Measurements from ENCODE around the gene FGF4. TPM values are rescaled to one million over a fixed set of nuclear protein-coding genes. Genes with fewer than 3 reads are reported as not detected.

Gene FGF4
- total RNA-seq, 1 donor from 2014 or later: not detected

DNA sequence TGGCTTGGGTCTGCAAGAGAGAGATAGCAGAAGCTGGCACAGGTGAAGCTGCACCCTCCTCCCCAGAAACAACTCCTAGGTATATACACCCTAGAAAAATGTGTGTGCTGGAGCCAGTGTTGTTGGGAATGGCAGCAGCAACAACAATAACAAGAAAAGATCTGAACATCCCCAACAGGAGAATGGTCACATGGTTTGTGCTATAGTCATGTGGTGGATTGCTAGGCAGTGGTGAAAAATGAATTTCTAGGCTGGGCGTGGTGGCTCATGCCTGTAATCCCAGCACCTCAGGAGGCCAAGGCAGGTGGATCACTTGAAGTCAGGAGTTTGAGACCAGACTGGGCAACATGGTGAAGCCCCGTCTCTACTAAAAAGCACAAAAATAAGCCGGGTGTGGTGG is 40.3 kb downstream of the FGF4 start:
- Histone ChIP-seq H3K27ac (replicated peaks) (no peak overlapping the region), H3K9me3 (replicated peaks) (peaks cover 42% of the 10 kb centered on the region), H3K4me3 (no peak overlapping the region), H3K36me3 (no peaks in the 10 kb centered on the region), H3K4me1 (no peaks in the 10 kb centered on the region), H3K27me3 (ENCODE audit: low read depth) (peaks cover 32% of the 10 kb centered on the region)
- intact Hi-C loops (cut with micrococcal nuclease): no loop called here
- DNase-seq: no peak
- TF ChIP-seq, protein P1, sequence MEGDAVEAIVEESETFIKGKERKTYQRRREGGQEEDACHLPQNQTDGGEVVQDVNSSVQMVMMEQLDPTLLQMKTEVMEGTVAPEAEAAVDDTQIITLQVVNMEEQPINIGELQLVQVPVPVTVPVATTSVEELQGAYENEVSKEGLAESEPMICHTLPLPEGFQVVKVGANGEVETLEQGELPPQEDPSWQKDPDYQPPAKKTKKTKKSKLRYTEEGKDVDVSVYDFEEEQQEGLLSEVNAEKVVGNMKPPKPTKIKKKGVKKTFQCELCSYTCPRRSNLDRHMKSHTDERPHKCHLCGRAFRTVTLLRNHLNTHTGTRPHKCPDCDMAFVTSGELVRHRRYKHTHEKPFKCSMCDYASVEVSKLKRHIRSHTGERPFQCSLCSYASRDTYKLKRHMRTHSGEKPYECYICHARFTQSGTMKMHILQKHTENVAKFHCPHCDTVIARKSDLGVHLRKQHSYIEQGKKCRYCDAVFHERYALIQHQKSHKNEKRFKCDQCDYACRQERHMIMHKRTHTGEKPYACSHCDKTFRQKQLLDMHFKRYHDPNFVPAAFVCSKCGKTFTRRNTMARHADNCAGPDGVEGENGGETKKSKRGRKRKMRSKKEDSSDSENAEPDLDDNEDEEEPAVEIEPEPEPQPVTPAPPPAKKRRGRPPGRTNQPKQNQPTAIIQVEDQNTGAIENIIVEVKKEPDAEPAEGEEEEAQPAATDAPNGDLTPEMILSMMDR (IDR thresholded peaks at IDR 0.05; ENCODE audit: borderline replicate concordance): no peak

DNA sequence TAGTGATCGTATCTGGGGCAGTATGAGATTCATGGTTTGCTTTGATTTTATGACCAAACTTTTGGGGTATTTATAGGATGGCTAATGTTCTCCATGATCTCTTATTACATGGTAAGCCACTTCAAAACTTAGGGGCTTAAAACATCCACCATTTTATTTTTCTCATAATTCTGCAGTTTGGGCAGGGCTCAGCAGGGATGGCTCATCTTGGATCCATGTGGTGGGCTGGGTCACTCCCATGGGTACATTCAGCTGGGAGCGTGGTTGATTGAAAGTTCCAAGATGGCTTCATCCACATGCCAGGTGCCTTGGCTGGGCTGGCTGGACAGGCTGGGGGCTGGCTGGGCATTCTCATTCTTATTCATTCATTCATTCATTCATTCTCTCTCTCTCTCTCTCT is 40.8 kb downstream of the FGF4 start:
- Histone ChIP-seq H3K4me1 (no peaks in the 10 kb centered on the region), H3K4me3 (no peak overlapping the region), H3K36me3 (no peaks in the 10 kb centered on the region), H3K9me3 (replicated peaks) (peaks cover 37% of the 10 kb centered on the region), H3K27me3 (ENCODE audit: low read depth) (peaks cover 37% of the 10 kb centered on the region), H3K27ac (replicated peaks) (no peak overlapping the region)
- intact Hi-C loops (cut with micrococcal nuclease): no loop called here
- DNase-seq: no peak
- TF ChIP-seq, protein P1 (IDR thresholded peaks at IDR 0.05; ENCODE audit: borderline replicate concordance): no peak

DNA sequence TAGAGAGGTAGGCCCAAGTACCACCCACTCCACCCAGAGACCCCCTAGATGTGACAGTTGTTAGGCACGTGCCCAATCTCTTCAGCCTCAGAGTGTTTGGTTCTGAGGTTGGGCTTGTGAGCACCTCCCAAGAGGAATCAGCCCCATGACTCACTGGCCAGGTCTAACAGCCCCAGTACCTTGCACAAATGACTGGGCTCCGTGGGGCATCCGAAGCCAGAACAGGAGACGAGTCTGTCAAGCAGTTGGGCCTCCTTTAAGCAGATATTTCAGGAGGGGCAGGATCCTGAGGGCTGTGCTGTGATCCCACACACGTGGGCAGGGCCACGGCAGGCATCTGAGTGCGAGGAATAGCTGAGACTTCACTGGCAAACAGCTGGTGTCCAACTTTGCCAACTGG is 42.2 kb downstream of the FGF4 start:
- intact Hi-C loops (cut with micrococcal nuclease): no loop called here
- Histone ChIP-seq H3K27ac (replicated peaks) (no peak overlapping the region), H3K36me3 (no peaks in the 10 kb centered on the region), H3K27me3 (ENCODE audit: low read depth) (peaks cover 51% of the 10 kb centered on the region), H3K4me1 (no peaks in the 10 kb centered on the region), H3K4me3 (no peak overlapping the region), H3K9me3 (replicated peaks) (peaks cover 23% of the 10 kb centered on the region)
- no peak for DNase-seq
- TF ChIP-seq, protein P1 (IDR thresholded peaks at IDR 0.05; ENCODE audit: borderline replicate concordance): no peak

DNA sequence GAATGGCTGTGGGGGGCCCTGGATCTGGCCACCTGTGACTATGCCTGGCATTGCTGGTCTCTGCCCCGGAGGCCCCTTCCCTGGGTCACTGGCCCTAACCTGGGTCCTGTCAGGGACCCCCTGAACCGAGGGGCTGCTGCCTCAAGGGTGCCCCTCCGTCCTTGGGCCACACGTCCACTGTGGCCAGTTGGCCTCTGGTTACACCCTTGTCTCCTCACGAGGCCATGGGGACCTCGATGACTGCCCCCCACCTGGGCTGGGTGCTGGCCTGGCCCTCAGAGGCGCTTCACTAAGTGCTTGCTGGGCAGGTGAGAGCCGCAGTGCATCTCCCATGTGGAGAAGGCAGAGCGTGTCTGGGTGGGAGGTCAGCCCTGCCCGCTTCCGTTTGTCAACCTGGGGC is 44.0 kb downstream of the FGF4 start:
- DNase-seq: no peak
- H3K4me3 ChIP-seq: no peak overlapping the region
- peaks cover 16% of the 10 kb centered on the region for H3K9me3 ChIP-seq (replicated peaks)
- intact Hi-C loops (cut with micrococcal nuclease): no loop called here
- TF ChIP-seq, protein P1 (IDR thresholded peaks at IDR 0.05; ENCODE audit: borderline replicate concordance): no peak
- peaks cover 69% of the 10 kb centered on the region for H3K27me3 ChIP-seq (ENCODE audit: low read depth)
- H3K36me3 ChIP-seq: no peaks in the 10 kb centered on the region
- no peak overlapping the region for H3K27ac ChIP-seq (replicated peaks)
- no peaks in the 10 kb centered on the region for H3K4me1 ChIP-seq

DNA sequence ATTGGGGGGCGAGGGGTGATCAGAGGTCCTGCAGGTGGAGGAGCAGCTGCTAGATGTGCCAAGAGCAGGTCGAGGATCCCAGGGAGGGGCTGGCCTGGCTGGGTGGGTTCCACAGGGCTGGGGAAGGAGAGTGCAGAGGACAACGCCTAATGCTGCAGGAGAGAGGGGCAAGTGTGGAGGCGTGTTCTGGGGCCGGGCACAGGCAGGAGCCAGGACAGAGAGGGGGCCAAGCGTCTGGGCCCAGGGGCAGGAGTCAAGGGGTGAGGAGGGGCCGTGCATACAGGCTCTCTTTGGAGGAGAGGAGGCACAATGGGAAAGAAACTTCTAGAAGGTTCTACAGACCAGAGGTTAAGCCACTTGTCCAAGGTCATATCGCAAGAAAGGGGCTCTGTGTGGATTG is 44.6 kb downstream of the FGF4 start:
- H3K27ac ChIP-seq (replicated peaks): no peak overlapping the region
- DNase-seq: no peak
- intact Hi-C loops (cut with micrococcal nuclease): no loop called here
- H3K9me3 ChIP-seq (replicated peaks): peaks cover 16% of the 10 kb centered on the region
- no peak overlapping the region for H3K4me3 ChIP-seq
- TF ChIP-seq, protein P1 (IDR thresholded peaks at IDR 0.05; ENCODE audit: borderline replicate concordance): no peak
- H3K4me1 ChIP-seq: no peaks in the 10 kb centered on the region
- peaks cover 75% of the 10 kb centered on the region for H3K27me3 ChIP-seq (ENCODE audit: low read depth)
- H3K36me3 ChIP-seq: no peaks in the 10 kb centered on the region

DNA sequence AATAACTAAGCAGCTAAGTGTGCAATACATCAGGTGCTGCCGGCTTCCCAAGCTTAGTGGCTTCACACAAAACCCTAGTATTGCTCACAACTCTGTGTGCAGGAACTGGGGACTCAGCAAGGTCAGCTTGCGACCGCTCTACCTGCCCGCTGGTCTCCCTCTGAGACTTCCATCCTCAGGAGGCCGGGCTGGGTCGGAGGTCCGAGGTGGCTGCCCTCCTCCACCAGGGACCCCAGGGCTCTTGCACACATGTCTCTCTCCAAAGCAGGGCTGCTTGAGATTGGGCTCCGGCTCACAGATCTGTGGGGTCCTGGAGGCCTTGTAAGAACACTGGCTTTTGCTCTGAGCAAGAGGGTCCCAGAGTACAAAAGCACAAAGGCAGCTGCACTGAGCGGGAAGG is 45.9 kb downstream of the FGF4 start:
- H3K9me3 ChIP-seq (replicated peaks): peaks cover 6% of the 10 kb centered on the region
- peaks cover 88% of the 10 kb centered on the region for H3K27me3 ChIP-seq (ENCODE audit: low read depth)
- intact Hi-C loops (cut with micrococcal nuclease): no loop called here
- no peaks in the 10 kb centered on the region for H3K36me3 ChIP-seq
- H3K27ac ChIP-seq (replicated peaks): no peak overlapping the region
- TF ChIP-seq, protein P1 (IDR thresholded peaks at IDR 0.05; ENCODE audit: borderline replicate concordance): no peak
- no peak overlapping the region for H3K4me3 ChIP-seq
- H3K4me1 ChIP-seq: no peaks in the 10 kb centered on the region
- DNase-seq: no peak
